ENCODE measurements around the gene ANKRD13D. TPM values are rescaled to one million over a fixed set of nuclear protein-coding genes. Genes with fewer than 3 reads are reported as not detected.
A peak's percentile ranks its signal among the peaks of the same experiment; 100 is the strongest.

ANKRD13D gene
- total and polyA plus RNA-seq, 2 experiments from 2014 or later, result 20.3 to 30.8 TPM

DNA sequence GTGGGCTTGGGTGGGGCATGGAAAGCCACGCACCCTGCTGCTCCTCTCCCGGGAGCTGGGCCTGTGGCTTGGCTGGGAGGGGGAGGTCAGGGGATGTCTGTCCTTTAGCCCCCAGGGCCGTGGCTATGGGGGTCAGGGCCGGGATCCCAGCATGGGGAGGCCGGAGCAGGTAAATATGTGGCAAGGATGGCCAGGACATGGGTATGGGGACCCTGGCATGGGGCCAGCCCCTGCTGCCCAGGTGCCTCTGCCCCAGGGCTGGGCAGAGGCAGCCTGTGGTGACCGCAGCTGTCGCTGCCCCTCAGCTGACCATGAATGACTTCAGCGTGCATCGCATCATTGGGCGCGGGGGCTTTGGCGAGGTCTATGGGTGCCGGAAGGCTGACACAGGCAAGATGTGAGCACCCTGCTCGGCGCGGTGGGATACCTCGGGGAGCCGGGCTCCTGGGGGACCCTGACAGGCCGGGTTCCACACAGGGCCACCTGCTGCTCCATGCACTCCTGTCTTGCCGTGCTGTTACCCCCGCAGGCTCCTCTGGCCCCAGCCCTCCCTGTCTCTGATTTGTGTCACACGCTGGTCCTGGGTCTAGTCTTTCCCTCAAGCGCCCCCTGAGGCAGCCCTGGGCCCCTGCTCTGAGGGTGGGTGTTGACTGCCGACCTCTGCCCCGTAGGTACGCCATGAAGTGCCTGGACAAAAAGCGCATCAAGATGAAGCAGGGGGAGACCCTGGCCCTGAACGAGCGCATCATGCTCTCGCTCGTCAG, 8.1 kb upstream of the ANKRD13D start:
- peaks cover 11% of the 10 kb centered on the region for H3F3A ChIP-seq (replicated peaks; ENCODE audit: low read depth)
- H3K4me1 ChIP-seq (ENCODE audit: insufficient read depth), result peaks cover 12% of the 10 kb centered on the region; the same call in 1 of the 2 replicates
- DNase-seq (ENCODE audit: low spot score) (no peak), ATAC-seq (no peak)
- H3K9me2 ChIP-seq (ENCODE audit: insufficient read depth), result no peaks in the 10 kb centered on the region
- H4K20me1 ChIP-seq (replicated peaks; ENCODE audit: insufficient read depth), result no peaks in the 10 kb centered on the region; the same call in 1 of the 2 replicates
- no peak for TF ChIP-seq EZH2 (IDR thresholded peaks at IDR 0.05; ENCODE audit: low read depth, unreplicated experiment)
- no peak for TF ChIP-seq POLR2AphosphoS5 (IDR thresholded peaks at IDR 0.05; ENCODE audit: low read depth)
- TF ChIP-seq, protein P1, sequence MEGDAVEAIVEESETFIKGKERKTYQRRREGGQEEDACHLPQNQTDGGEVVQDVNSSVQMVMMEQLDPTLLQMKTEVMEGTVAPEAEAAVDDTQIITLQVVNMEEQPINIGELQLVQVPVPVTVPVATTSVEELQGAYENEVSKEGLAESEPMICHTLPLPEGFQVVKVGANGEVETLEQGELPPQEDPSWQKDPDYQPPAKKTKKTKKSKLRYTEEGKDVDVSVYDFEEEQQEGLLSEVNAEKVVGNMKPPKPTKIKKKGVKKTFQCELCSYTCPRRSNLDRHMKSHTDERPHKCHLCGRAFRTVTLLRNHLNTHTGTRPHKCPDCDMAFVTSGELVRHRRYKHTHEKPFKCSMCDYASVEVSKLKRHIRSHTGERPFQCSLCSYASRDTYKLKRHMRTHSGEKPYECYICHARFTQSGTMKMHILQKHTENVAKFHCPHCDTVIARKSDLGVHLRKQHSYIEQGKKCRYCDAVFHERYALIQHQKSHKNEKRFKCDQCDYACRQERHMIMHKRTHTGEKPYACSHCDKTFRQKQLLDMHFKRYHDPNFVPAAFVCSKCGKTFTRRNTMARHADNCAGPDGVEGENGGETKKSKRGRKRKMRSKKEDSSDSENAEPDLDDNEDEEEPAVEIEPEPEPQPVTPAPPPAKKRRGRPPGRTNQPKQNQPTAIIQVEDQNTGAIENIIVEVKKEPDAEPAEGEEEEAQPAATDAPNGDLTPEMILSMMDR (conservative IDR thresholded peaks at IDR 0.05; ENCODE audit: low read depth in 2 of 2), result peak in 1 of 2 experiments; percentile 24; a peak in 2 of 4 replicates
- TF ChIP-seq, protein P2, sequence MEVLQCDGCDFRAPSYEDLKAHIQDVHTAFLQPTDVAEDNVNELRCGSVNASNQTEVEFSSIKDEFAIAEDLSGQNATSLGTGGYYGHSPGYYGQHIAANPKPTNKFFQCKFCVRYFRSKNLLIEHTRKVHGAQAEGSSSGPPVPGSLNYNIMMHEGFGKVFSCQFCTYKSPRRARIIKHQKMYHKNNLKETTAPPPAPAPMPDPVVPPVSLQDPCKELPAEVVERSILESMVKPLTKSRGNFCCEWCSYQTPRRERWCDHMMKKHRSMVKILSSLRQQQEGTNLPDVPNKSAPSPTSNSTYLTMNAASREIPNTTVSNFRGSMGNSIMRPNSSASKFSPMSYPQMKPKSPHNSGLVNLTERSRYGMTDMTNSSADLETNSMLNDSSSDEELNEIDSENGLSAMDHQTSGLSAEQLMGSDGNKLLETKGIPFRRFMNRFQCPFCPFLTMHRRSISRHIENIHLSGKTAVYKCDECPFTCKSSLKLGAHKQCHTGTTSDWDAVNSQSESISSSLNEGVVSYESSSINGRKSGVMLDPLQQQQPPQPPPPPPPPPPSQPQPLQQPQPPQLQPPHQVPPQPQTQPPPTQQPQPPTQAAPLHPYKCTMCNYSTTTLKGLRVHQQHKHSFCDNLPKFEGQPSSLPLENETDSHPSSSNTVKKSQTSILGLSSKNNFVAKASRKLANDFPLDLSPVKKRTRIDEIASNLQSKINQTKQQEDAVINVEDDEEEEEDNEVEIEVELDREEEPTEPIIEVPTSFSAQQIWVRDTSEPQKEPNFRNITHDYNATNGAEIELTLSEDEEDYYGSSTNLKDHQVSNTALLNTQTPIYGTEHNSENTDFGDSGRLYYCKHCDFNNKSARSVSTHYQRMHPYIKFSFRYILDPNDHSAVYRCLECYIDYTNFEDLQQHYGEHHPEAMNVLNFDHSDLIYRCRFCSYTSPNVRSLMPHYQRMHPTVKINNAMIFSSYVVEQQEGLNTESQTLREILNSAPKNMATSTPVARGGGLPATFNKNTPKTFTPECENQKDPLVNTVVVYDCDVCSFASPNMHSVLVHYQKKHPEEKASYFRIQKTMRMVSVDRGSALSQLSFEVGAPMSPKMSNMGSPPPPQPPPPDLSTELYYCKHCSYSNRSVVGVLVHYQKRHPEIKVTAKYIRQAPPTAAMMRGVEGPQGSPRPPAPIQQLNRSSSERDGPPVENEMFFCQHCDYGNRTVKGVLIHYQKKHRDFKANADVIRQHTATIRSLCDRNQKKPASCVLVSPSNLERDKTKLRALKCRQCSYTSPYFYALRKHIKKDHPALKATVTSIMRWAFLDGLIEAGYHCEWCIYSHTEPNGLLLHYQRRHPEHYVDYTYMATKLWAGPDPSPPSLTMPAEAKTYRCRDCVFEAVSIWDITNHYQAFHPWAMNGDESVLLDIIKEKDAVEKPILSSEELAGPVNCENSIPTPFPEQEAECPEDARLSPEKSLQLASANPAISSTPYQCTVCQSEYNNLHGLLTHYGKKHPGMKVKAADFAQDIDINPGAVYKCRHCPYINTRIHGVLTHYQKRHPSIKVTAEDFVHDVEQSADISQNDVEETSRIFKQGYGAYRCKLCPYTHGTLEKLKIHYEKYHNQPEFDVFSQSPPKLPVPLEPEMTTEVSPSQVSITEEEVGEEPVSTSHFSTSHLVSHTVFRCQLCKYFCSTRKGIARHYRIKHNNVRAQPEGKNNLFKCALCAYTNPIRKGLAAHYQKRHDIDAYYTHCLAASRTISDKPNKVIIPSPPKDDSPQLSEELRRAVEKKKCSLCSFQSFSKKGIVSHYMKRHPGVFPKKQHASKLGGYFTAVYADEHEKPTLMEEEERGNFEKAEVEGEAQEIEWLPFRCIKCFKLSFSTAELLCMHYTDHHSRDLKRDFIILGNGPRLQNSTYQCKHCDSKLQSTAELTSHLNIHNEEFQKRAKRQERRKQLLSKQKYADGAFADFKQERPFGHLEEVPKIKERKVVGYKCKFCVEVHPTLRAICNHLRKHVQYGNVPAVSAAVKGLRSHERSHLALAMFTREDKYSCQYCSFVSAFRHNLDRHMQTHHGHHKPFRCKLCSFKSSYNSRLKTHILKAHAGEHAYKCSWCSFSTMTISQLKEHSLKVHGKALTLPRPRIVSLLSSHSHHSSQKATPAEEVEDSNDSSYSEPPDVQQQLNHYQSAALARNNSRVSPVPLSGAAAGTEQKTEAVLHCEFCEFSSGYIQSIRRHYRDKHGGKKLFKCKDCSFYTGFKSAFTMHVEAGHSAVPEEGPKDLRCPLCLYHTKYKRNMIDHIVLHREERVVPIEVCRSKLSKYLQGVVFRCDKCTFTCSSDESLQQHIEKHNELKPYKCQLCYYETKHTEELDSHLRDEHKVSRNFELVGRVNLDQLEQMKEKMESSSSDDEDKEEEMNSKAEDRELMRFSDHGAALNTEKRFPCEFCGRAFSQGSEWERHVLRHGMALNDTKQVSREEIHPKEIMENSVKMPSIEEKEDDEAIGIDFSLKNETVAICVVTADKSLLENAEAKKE (CRISPR knock-in tag; IDR thresholded peaks at IDR 0.05), result no peak
- no peak for TF ChIP-seq JUNB (IDR thresholded peaks at IDR 0.05; ENCODE audit: unreplicated experiment)
- no peak for TF ChIP-seq CREB1 (CRISPR knock-in tag; IDR thresholded peaks at IDR 0.05; ENCODE audit: low read depth)
- TF ChIP-seq, protein P3, sequence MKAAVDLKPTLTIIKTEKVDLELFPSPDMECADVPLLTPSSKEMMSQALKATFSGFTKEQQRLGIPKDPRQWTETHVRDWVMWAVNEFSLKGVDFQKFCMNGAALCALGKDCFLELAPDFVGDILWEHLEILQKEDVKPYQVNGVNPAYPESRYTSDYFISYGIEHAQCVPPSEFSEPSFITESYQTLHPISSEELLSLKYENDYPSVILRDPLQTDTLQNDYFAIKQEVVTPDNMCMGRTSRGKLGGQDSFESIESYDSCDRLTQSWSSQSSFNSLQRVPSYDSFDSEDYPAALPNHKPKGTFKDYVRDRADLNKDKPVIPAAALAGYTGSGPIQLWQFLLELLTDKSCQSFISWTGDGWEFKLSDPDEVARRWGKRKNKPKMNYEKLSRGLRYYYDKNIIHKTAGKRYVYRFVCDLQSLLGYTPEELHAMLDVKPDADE (IDR thresholded peaks at IDR 0.05), result no peak
- no peak for TF ChIP-seq STAT1 (IDR thresholded peaks at IDR 0.05; ENCODE audit: unreplicated experiment)
- H3K4me3 Mint-ChIP-seq, result no peak overlapping the region
- H3K4me1 Mint-ChIP-seq, result peaks cover 20% of the 10 kb centered on the region
- H3K27me3 ChIP-seq (ENCODE audit: insufficient read depth), result no peaks in the 10 kb centered on the region
- no peak overlapping the region for H3K27ac ChIP-seq (ENCODE audit: low read depth)
- H3K27me3 Mint-ChIP-seq (ENCODE audit: insufficient read depth, low read depth, poor library complexity), result peaks cover 7% of the 10 kb centered on the region
- no peak overlapping the region for H3K27ac Mint-ChIP-seq
- H3K79me2 ChIP-seq (replicated peaks; ENCODE audit: insufficient read depth), result peaks cover 7% of the 10 kb centered on the region; the same call in 1 of the 2 replicates
- H3K36me3 Mint-ChIP-seq (ENCODE audit: low read depth), result peaks cover 34% of the 10 kb centered on the region
- no peak overlapping the region for H3K4me3 ChIP-seq
- H3K4me2 ChIP-seq, result no peak overlapping the region
- H3K36me3 ChIP-seq (ENCODE audit: insufficient read depth), result peaks cover 7% of the 10 kb centered on the region
- H3K9me3 Mint-ChIP-seq, result no peaks in the 10 kb centered on the region
- no peak overlapping the region for H2AFZ ChIP-seq
